K562 (cell line): ENCODE data around the gene CYP24A1. TPM values are rescaled to one million over a fixed set of nuclear protein-coding genes. Genes with fewer than 3 reads are reported as not detected.
"Not testable (repeated sequence)": the region's sequence is repeated elsewhere in the genome, so short reads cannot be mapped to it uniquely, and the experiment has no call there.

Experiments used
- ATAC-seq: fragments of 200-7000 bp; cut with Tn5 transposase; 3 replicates; pipeline ENCODE4 v1.9.1; 2020; ENCODE audit warnings: moderate library complexity
- BruUV-seq: library from RNA; stranded (reverse); fragments of 400-500 nt; replicated peaks from 2 replicates; lab custom pipeline; 2021; lab: Mats Ljungman, UMichigan
- CTCF ChIA-PET: fragments of 300-600 bp; formaldehyde crosslinking; extraction: SDS; loops from one replicate; lab custom pipeline; 2021; ENCODE audit warnings: low intra/inter-chr PET ratio; lab: Yijun Ruan, JAX
- POLR2A ChIA-PET: fragments of 300-600, 350-650 bp; sonication (Branson Sonifier 250); formaldehyde crosslinking; extraction: SDS; loops from one replicate; lab custom pipeline; 2021; ENCODE audit warnings: antibody characterized with exemption, inconsistent platforms; lab: Yijun Ruan, JAX
- DNase-seq, 4 experiments: peaks; one replicate each; pipeline versions ENCODE4 v3.0.0 to v3.0.0-alpha.2; 2011 to 2018; ENCODE audit warnings: low spot score in 3 of 4, mixed read lengths in 3 of 4; ENCODE audit errors: extremely low read depth in 1 of 4
- FAIRE-seq: peaks from 2 replicates; lab custom pipeline; 2011; peaks lifted over from hg19 to GRCh38; lab: Jason Lieb, UNC
- H2AFZ ChIP-seq: 2 replicates; pipeline ENCODE4 v1.6.0; 2011; ENCODE audit warnings: low read depth, low read length, control low read depth, inconsistent platforms
- H3K27ac ChIP-seq: fragments of 200-600 bp; 3 replicates; pipeline ENCODE4 v1.8.0; 2011; ENCODE audit warnings: low read depth, mild to moderate bottlenecking, control low read depth, inconsistent platforms, low read length, moderate library complexity, mixed read lengths; ENCODE audit errors: extremely low read depth
- H3K27me3 ChIP-seq, 2 experiments: fragments of 300-600 bp in 1 of 2; 2 replicates in 1 of 2; 3 replicates in 1 of 2; pipeline versions ENCODE4 v1.6.0 to v1.8.0; 2011; ENCODE audit warnings: inconsistent platforms in 2 of 2, low read length in 2 of 2, mild to moderate bottlenecking in 1 of 2, mixed read lengths in 1 of 2, moderate library complexity in 1 of 2; ENCODE audit not compliant: control insufficient read depth in 2 of 2, insufficient read depth in 2 of 2
- H3K36me3 ChIP-seq: fragments of 300-600 bp; 3 replicates; pipeline ENCODE4 v1.8.0; 2011; ENCODE audit warnings: mild to moderate bottlenecking, low read length, inconsistent platforms; ENCODE audit not compliant: control insufficient read depth, insufficient read depth
- H3K4me1 ChIP-seq, 2 experiments: fragments of 200-600 bp in 1 of 2; replicated peaks in 1 of 2; 2 replicates in 1 of 2; 3 replicates in 1 of 2; pipeline versions ENCODE4 v1.5.1 to v1.8.0; 2011; ENCODE audit warnings: inconsistent platforms in 2 of 2, low read length in 2 of 2, mild to moderate bottlenecking in 1 of 2, mixed read lengths in 1 of 2, moderate library complexity in 1 of 2; ENCODE audit not compliant: control insufficient read depth in 2 of 2, insufficient read depth in 2 of 2
- H3K4me2 ChIP-seq: 2 replicates; pipeline ENCODE4 v1.6.1; 2011; ENCODE audit warnings: low read length, control low read depth, inconsistent platforms, mixed read lengths; ENCODE audit not compliant: insufficient read depth
- H3K4me3 ChIP-seq: fragments of 200-600 bp; sonication (generic), shearing (Covaris generic); 2 replicates; pipeline ENCODE4 v1.5.1; 2016; ENCODE audit warnings: control low read depth, inconsistent platforms
- H3K79me2 ChIP-seq: fragments of 200-600 bp; 3 replicates; pipeline ENCODE4 v1.8.0; 2011; ENCODE audit warnings: low read length, inconsistent platforms; ENCODE audit not compliant: control insufficient read depth, insufficient read depth
- H3K9ac ChIP-seq, 2 experiments: 2 replicates each; pipeline versions ENCODE4 v1.6.0 to v1.6.1; 2011; ENCODE audit warnings: low read depth in 2 of 2, low read length in 2 of 2, control low read depth in 1 of 2, inconsistent platforms in 1 of 2, mild to moderate bottlenecking in 1 of 2, mixed read lengths in 1 of 2; ENCODE audit not compliant: insufficient read depth in 1 of 2
- H3K9me1 ChIP-seq: one replicate; pipeline ENCODE4 v1.6.0; 2011; ENCODE audit warnings: inconsistent platforms, mild to moderate bottlenecking, low read length, moderate library complexity; ENCODE audit not compliant: control insufficient read depth, insufficient read depth
- H3K9me3 ChIP-seq: replicated peaks from 2 replicates; pipeline ENCODE4 v1.5.1; 2011; ENCODE audit warnings: low read depth, low read length, inconsistent platforms; ENCODE audit not compliant: control insufficient read depth, insufficient read depth
- H4K20me1 ChIP-seq: replicated peaks from 2 replicates; pipeline ENCODE4 v1.6.1; 2011; ENCODE audit warnings: low read length, inconsistent platforms, mixed read lengths; ENCODE audit not compliant: control insufficient read depth, insufficient read depth
- ZBTB11 ChIP-seq, 3 experiments: fragments of 200-800 bp in 1 of 3; fragments of 250-450 bp in 1 of 3; fragments of 450-650 bp in 1 of 3; sonication (Bioruptor Pico) in 1 of 3; sonication (Bioruptor generic) in 1 of 3; formaldehyde crosslinking in 1 of 3; IDR thresholded peaks; 2 replicates each; pipeline versions ENCODE4 v1.6.1 to v1.8.0; 2016 to 2022; ENCODE audit warnings: mild to moderate bottlenecking in 2 of 3, missing genetic modification characterization in 2 of 3, missing compliant biosample characterization in 1 of 3, moderate library complexity in 1 of 3
- WGBS: fragments of 100-300 bp; shearing (Covaris generic); methylation state at CpG from one replicate; pipeline ENCODE4 v1.1.6; 2016; ENCODE audit warnings: low coverage, mixed read lengths; ENCODE audit not compliant: insufficient coverage; ENCODE audit errors: missing lambda C conversion rate; 5-methylcytosine and 5-hydroxymethylcytosine counted together
- in situ Hi-C: fragments of 300-500 bp; cut with MboI; formaldehyde crosslinking; loops from 4 replicates; pipeline ENCODE4 v1.15.0; 2018; ENCODE audit warnings: inconsistent platforms, mixed read lengths
- intact Hi-C: fragments of 100-400 bp; cut with micrococcal nuclease; formaldehyde crosslinking; loops from 2 replicates; pipeline ENCODE4 v1.14.2; 2022
- polyA plus RNA-seq, 8 experiments: library from polyadenylated mRNA; depleted of rRNA in 4 of 8; stranded (reverse) in 5 of 8; unstranded in 3 of 8; fragments of >200 nt; fragmentation: Nextera tagmentation in 2 of 8; fragmentation: Illumina TruSeq in 1 of 8; extraction: Ambion mirVana in 2 of 8; extraction: Trizol in 1 of 8; gene quantifications; 2 replicates each; pipeline versions ENCODE4 v1.2.1 to v1.2.3, GENCODE V29; 2011 to 2014; ENCODE audit warnings: inconsistent platforms in 1 of 8, missing spikeins in 1 of 8
- total RNA-seq, 7 experiments: library from RNA; depleted of rRNA in 6 of 7; stranded (reverse); fragments of >200 nt in 6 of 7; fragmentation: Illumina TruSeq in 2 of 7; extraction: Trizol in 2 of 7; gene quantifications; 2 replicates each; pipeline versions ENCODE4 v1.2.1 to v1.2.3, GENCODE V29; 2011 to 2021; ENCODE audit warnings: low replicate concordance in 1 of 7

The CYP24A1 gene
- total and polyA plus RNA-seq, 9 of the 15 experiments (the other 6 are each of a cell fraction or from before 2014, with no cell fraction given) = 0.04 TPM; not detected in 8

DNA sequence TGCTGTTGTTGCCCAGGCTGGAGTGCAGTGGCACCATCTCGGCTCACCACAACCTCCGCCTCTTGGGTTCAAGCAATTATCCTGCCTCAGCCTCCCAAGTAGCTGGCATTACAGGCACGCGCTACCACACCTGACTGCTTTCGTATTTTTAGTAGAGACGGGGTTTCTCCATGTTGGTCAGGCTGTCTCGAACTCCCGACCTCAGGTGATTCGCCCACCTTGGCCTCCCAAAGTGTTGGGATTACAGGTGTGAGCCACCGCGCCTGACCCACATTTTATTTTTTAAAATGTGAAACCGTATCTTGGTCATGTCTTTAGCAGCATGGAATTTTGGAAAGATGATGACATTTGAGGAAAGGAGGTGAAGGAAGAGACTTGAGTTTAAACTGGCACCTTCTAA, 47.5 kb downstream of the CYP24A1 start:
- H3K9me1 ChIP-seq, H3K4me1 ChIP-seq, H3K4me3 ChIP-seq, ATAC-seq, H3K4me2 ChIP-seq, H3K27ac ChIP-seq, H3K27me3 ChIP-seq, POLR2A ChIA-PET, intact Hi-C loops, H2AFZ ChIP-seq, H3K36me3 ChIP-seq, H4K20me1 ChIP-seq, H3K9me3 ChIP-seq, H3K79me2 ChIP-seq, BruUV-seq, H3K9ac ChIP-seq, CTCF ChIA-PET, in situ Hi-C loops, FAIRE-seq, DNase-seq: not testable (repeated sequence)
- peak in 1 of 3 experiments; percentile 89; a peak in 2 of 6 replicates for TF ChIP-seq ZBTB11 (CRISPR knock-in tag; IDR thresholded peaks at IDR 0.05)
- 14% methylated on average over 12 of the region's 12 CpGs for WGBS
